C4-2B (cell line): ENCODE data around the gene MORF4L2.

Experiments used
- H3K27ac ChIP-seq: fragments of 450-650 bp; 2 replicates; pipeline ENCODE4 v1.5.1; 2017
- ZFX ChIP-seq: fragments of 450-650 bp; IDR thresholded peaks from 2 replicates; pipeline ENCODE4 v1.6.1; 2017
- TF ChIP-seq, protein P1 (sequence below): fragments of 450-650 bp; conservative IDR thresholded peaks from 2 replicates; pipeline ENCODE4 v1.5.1; 2017; ENCODE audit warnings: mild to moderate bottlenecking

MORF4L2 gene

DNA sequence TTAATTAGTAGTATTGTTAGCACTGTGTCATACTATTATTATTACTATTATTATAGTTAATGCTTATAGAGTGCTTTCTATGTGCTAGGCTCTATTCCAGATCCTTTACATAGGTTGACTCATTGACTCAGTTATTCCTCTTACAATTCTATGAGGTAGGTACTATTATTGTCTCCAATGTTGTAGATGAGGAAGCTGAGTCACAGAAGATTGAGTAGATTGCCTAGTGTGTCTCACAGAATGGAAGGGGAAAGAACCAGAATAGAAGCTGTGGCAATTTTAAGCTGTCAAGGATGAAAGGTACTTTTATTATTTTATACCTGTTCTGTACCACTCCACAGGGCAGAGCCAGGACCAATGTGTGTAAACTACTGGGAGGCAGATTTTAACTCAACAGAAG is 59.6 kb downstream of the MORF4L2 start:
- no peak for TF ChIP-seq ZFX
- TF ChIP-seq, protein P1, sequence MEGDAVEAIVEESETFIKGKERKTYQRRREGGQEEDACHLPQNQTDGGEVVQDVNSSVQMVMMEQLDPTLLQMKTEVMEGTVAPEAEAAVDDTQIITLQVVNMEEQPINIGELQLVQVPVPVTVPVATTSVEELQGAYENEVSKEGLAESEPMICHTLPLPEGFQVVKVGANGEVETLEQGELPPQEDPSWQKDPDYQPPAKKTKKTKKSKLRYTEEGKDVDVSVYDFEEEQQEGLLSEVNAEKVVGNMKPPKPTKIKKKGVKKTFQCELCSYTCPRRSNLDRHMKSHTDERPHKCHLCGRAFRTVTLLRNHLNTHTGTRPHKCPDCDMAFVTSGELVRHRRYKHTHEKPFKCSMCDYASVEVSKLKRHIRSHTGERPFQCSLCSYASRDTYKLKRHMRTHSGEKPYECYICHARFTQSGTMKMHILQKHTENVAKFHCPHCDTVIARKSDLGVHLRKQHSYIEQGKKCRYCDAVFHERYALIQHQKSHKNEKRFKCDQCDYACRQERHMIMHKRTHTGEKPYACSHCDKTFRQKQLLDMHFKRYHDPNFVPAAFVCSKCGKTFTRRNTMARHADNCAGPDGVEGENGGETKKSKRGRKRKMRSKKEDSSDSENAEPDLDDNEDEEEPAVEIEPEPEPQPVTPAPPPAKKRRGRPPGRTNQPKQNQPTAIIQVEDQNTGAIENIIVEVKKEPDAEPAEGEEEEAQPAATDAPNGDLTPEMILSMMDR: no peak
- no peak overlapping the region for H3K27ac ChIP-seq
